Measurements from ENCODE around the gene HLX.

The HLX gene

DNA sequence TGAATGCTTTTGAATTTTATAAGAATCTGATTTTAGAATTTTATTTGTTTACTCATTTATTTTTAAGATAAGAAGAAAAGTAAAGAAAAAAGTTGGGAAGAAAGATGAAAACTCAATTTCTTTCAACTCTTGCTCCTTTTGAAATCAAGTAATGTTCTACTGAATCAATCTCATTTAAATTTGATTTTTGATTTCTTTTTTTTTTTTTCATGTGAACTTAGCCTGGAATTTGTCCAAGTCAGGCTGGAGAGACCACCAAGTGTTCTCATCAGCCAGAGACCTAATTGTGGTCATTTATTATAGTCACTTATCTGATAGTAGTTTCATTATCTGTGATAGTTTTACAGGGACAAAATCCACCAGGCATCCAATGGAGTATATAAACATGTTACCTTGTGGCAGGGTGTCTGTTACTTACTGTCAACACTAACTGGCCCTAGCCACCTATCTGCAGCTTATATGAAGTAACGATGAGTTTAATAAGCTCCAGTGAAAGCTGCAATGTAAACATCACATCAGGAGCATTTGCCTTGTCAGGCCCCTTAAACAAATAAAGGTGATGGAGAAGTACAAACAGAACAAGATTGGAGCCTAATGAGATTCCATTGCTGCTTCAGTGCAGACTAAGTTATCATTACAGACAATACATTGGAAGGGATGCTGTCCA is 39.2 kb downstream of the HLX start:
- Histone ChIP-seq H3K4me1 (ENCODE audit: low read length) (no peaks in the 10 kb centered on the region), H3K4me3 (ENCODE audit: low read length) (no peak overlapping the region), H3K9ac (ENCODE audit: low read length) (no peak overlapping the region), H3K36me3 (replicated peaks; ENCODE audit: low read depth, low read length) (no peaks in the 10 kb centered on the region), H3K4me2 (ENCODE audit: low read length) (no peak overlapping the region), H3K79me2 (ENCODE audit: low read length) (no peaks in the 10 kb centered on the region), H3K9me3 (ENCODE audit: insufficient read depth, low read length) (no peaks in the 10 kb centered on the region), H3K27ac (ENCODE audit: low read length) (no peak overlapping the region), H2AFZ (ENCODE audit: low read depth, low read length) (no peak overlapping the region), H3K27me3 (ENCODE audit: low read depth, low read length) (peaks cover 57% of the 10 kb centered on the region), H4K20me1 (ENCODE audit: insufficient read depth, low read length) (no peaks in the 10 kb centered on the region)
- TF ChIP-seq, protein P1, sequence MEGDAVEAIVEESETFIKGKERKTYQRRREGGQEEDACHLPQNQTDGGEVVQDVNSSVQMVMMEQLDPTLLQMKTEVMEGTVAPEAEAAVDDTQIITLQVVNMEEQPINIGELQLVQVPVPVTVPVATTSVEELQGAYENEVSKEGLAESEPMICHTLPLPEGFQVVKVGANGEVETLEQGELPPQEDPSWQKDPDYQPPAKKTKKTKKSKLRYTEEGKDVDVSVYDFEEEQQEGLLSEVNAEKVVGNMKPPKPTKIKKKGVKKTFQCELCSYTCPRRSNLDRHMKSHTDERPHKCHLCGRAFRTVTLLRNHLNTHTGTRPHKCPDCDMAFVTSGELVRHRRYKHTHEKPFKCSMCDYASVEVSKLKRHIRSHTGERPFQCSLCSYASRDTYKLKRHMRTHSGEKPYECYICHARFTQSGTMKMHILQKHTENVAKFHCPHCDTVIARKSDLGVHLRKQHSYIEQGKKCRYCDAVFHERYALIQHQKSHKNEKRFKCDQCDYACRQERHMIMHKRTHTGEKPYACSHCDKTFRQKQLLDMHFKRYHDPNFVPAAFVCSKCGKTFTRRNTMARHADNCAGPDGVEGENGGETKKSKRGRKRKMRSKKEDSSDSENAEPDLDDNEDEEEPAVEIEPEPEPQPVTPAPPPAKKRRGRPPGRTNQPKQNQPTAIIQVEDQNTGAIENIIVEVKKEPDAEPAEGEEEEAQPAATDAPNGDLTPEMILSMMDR (IDR thresholded peaks at IDR 0.05; ENCODE audit: low read depth, low read length), result no peak
- no peak for TF ChIP-seq EZH2phosphoT487 (IDR thresholded peaks at IDR 0.05; ENCODE audit: low read depth)

DNA sequence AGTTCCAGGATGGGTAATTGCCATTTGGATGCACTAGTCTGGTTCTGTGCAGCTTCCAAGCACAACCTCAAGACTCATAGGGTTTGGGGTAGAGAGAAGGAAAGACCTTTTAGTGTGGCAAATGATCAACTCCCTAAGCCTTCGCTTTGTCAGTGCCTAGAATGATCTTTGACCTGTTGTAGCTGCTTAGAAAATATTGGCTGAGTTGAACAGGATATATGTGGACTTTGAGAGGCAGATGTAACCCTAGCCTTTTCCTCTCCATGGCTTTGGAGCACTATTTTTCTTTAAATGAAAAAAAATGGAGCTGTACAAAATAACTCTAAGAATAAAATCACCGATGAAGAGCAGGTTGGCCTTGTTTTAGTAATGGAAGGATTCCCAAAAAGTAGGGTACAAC is 41.7 kb downstream of the HLX start:
- H2AFZ ChIP-seq (ENCODE audit: low read depth, low read length), result no peak overlapping the region
- no peak overlapping the region for H3K27ac ChIP-seq (ENCODE audit: low read length)
- no peaks in the 10 kb centered on the region for H4K20me1 ChIP-seq (ENCODE audit: insufficient read depth, low read length)
- peaks cover 33% of the 10 kb centered on the region for H3K27me3 ChIP-seq (ENCODE audit: low read depth, low read length)
- H3K4me2 ChIP-seq (ENCODE audit: low read length), result no peak overlapping the region
- TF ChIP-seq, protein P1 (IDR thresholded peaks at IDR 0.05; ENCODE audit: low read depth, low read length), result no peak
- no peak overlapping the region for H3K4me3 ChIP-seq (ENCODE audit: low read length)
- no peaks in the 10 kb centered on the region for H3K9me3 ChIP-seq (ENCODE audit: insufficient read depth, low read length)
- no peaks in the 10 kb centered on the region for H3K4me1 ChIP-seq (ENCODE audit: low read length)
- H3K79me2 ChIP-seq (ENCODE audit: low read length), result no peaks in the 10 kb centered on the region
- no peak overlapping the region for H3K9ac ChIP-seq (ENCODE audit: low read length)
- H3K36me3 ChIP-seq (replicated peaks; ENCODE audit: low read depth, low read length), result no peaks in the 10 kb centered on the region

DNA sequence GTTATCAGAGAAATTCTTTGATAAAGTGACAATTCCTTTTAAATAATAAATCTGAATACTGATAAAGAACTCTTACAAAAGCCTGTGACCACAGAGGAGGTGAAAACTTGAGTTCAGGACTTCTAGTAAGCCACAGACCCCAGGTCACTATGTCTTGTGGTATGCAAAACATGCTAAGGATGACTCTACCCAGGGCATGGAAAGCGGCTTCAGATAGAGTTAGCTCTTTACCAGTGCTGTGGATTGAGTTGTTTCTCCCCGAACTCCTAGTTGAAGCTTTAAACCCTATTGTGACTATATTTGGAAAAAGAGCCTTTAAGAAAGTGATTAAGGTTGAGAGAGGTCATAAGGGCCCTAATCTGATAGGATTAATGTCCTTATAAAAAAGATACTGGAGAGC is 42.3 kb downstream of the HLX start:
- no peak overlapping the region for H3K4me3 ChIP-seq (ENCODE audit: low read length)
- no peak overlapping the region for H3K27ac ChIP-seq (ENCODE audit: low read length)
- TF ChIP-seq, protein P1 (IDR thresholded peaks at IDR 0.05; ENCODE audit: low read depth, low read length), result no peak
- no peak for TF ChIP-seq EZH2phosphoT487 (IDR thresholded peaks at IDR 0.05; ENCODE audit: low read depth)
- no peaks in the 10 kb centered on the region for H3K79me2 ChIP-seq (ENCODE audit: low read length)
- H3K27me3 ChIP-seq (ENCODE audit: low read depth, low read length), result peaks cover 28% of the 10 kb centered on the region
- no peak overlapping the region for H2AFZ ChIP-seq (ENCODE audit: low read depth, low read length)
- H3K4me1 ChIP-seq (ENCODE audit: low read length), result no peaks in the 10 kb centered on the region
- H3K9ac ChIP-seq (ENCODE audit: low read length), result no peak overlapping the region
- no peak overlapping the region for H3K4me2 ChIP-seq (ENCODE audit: low read length)
- H3K36me3 ChIP-seq (replicated peaks; ENCODE audit: low read depth, low read length), result no peaks in the 10 kb centered on the region
- no peaks in the 10 kb centered on the region for H4K20me1 ChIP-seq (ENCODE audit: insufficient read depth, low read length)
- no peaks in the 10 kb centered on the region for H3K9me3 ChIP-seq (ENCODE audit: insufficient read depth, low read length)

DNA sequence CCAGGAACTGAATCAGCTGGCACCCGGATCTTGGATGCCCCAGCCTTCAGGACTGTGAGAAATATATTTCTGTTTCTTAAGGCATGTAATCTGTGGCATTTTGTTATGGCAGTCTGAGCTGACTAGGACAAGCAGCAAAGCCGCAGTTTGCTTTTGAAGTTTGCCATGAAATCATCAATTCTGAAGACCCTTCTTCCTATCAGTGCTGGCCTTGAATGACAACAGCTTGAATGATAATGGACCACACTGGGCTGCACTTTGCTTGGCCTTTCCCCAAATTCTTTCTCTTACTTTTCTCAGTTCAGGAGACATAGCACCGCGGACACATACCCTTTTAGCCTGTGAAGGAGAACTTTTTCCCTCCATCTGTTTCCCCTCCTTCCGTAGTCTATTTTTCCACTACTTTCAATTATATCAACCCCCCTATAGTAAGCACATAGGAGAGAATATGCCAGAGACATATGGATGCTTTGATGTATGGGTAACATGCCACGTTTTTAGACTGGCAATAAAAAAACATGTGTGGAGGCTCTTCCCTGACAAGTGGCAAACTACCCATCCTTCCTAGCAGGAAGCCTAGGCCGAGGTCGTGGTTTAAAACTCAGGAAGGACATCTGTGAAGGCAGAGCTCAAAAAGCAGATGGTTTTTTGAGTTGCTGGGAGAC is 42.9 kb downstream of the HLX start:
- no peak overlapping the region for H3K27ac ChIP-seq (ENCODE audit: low read length)
- no peaks in the 10 kb centered on the region for H3K9me3 ChIP-seq (ENCODE audit: insufficient read depth, low read length)
- TF ChIP-seq EZH2phosphoT487 (IDR thresholded peaks at IDR 0.05; ENCODE audit: low read depth), result no peak
- TF ChIP-seq, protein P1 (IDR thresholded peaks at IDR 0.05; ENCODE audit: low read depth, low read length), result no peak
- peaks cover 22% of the 10 kb centered on the region for H3K27me3 ChIP-seq (ENCODE audit: low read depth, low read length)
- no peaks in the 10 kb centered on the region for H4K20me1 ChIP-seq (ENCODE audit: insufficient read depth, low read length)
- no peak overlapping the region for H3K9ac ChIP-seq (ENCODE audit: low read length)
- no peak overlapping the region for H3K4me3 ChIP-seq (ENCODE audit: low read length)
- no peak overlapping the region for H3K4me2 ChIP-seq (ENCODE audit: low read length)
- H3K36me3 ChIP-seq (replicated peaks; ENCODE audit: low read depth, low read length), result no peaks in the 10 kb centered on the region
- H3K79me2 ChIP-seq (ENCODE audit: low read length), result no peaks in the 10 kb centered on the region
- H2AFZ ChIP-seq (ENCODE audit: low read depth, low read length), result no peak overlapping the region
- H3K4me1 ChIP-seq (ENCODE audit: low read length), result no peaks in the 10 kb centered on the region
